Tibial nerve (tissue), 4 donors: Measurements from ENCODE around the gene BMX. TPM values are rescaled to one million over a fixed set of nuclear protein-coding genes. Genes with fewer than 3 reads are reported as not detected.

Experiments
- DNase-seq, 2 donors: peaks; one replicate each; pipeline ENCODE4 v3.0.0-alpha.2; 2019; ENCODE audit warnings: low spot score in 2 of 2
- H3K27ac ChIP-seq, 4 donors: fragments of 200-600 bp; sonication (generic) in 3 of 4; one replicate each; pipeline ENCODE4 v1.5.1; 2017 to 2019; ENCODE audit warnings: mild to moderate bottlenecking in 1 of 4
- H3K27me3 ChIP-seq, 2 donors: fragments of 200-600 bp; sonication (generic) in 1 of 2; one replicate each; pipeline versions ENCODE4 v1.5.1 to v1.6.0; 2017 to 2019
- H3K36me3 ChIP-seq, 3 donors: fragments of 200-600 bp; sonication (generic); one replicate each; pipeline ENCODE4 v1.5.1; 2018 to 2019
- H3K4me1 ChIP-seq, 4 donors: fragments of 200-600 bp; sonication (generic) in 3 of 4; one replicate each; pipeline ENCODE4 v1.5.1; 2017 to 2019
- H3K4me3 ChIP-seq, 4 donors: fragments of 200-600 bp; sonication (generic) in 3 of 4; one replicate each; pipeline ENCODE4 v1.5.1; 2017 to 2019; ENCODE audit warnings: mild to moderate bottlenecking in 1 of 4, moderate library complexity in 1 of 4
- H3K9me3 ChIP-seq, 4 donors: fragments of 200-600 bp; sonication (generic) in 3 of 4; one replicate each; pipeline ENCODE4 v1.5.1; 2017 to 2019
- EP300 ChIP-seq, 2 donors: sonication (generic); formaldehyde crosslinking; IDR thresholded peaks; one replicate each; pipeline ENCODE4 v1.6.1; 2017; ENCODE audit warnings: antibody characterized with exemption in 2 of 2, mild to moderate bottlenecking in 1 of 2
- POLR2A ChIP-seq, 2 donors: fragments of 450-650 bp; IDR thresholded peaks; one replicate each; pipeline ENCODE4 v1.6.1; 2017; ENCODE audit warnings: antibody characterized with exemption in 2 of 2, mild to moderate bottlenecking in 2 of 2, moderate library complexity in 2 of 2
- WGBS, 2 donors: methylation state at CpG; one replicate each; pipeline ENCODE4 v1.1.5; 2018; 5-methylcytosine and 5-hydroxymethylcytosine counted together
- total RNA-seq, 4 donors: library from RNA; depleted of rRNA; stranded (reverse); fragments of >200 nt; gene quantifications; one replicate each; pipeline ENCODE4 v1.1.0, GENCODE V29; 2016
- TF ChIP-seq, protein P1 (sequence below), 5 experiments: fragments of 200-600 bp in 3 of 5; fragments of 450-650 bp in 2 of 5; sonication (generic) in 3 of 5; IDR thresholded peaks; one replicate each; pipeline ENCODE4 v1.5.1; 2016 to 2019; ENCODE audit warnings: antibody characterized with exemption in 5 of 5, mild to moderate bottlenecking in 3 of 5, moderate library complexity in 2 of 5

Gene BMX
- total RNA-seq, 4 donors from 2014 or later = 1.8 to 5.9 (median 3.4) TPM

DNA sequence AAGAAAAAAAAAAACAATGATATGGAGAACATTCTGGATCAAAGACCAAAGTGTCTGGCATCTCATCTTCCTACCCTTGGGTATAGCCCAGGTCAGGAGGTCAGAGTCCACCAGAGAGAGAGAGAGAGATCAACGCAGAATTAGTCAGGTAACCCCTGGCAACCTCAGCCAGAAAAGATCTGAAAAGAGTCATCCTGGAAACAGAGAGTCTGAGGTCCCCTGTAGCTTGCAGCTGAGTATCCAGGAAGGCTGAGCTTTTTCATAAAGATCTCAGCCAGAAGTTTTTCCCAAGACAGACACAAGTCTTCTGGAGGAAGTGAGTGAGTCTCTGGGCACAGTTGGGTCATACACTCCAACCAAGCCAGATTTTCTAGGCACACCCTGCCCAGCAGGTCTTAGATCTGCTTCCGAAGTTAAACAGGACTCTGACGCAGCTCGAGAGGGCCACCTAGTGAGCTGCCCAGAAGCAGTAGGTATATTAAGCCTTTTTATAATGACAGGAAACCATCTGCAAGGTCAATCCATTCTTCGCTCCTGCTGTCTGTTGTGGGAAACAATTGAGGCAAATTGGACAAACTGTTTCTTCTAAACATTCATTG lies 64.5 kb downstream of the BMX start:
- H3K27ac ChIP-seq = no peak overlapping the region
- no peaks in the 10 kb centered on the region for H3K9me3 ChIP-seq
- no peaks in the 10 kb centered on the region for H3K36me3 ChIP-seq
- DNase-seq = peak; percentile 18 to 38
- TF ChIP-seq EP300 (IDR thresholded peaks at IDR 0.05) = no peak
- TF ChIP-seq, protein P1, sequence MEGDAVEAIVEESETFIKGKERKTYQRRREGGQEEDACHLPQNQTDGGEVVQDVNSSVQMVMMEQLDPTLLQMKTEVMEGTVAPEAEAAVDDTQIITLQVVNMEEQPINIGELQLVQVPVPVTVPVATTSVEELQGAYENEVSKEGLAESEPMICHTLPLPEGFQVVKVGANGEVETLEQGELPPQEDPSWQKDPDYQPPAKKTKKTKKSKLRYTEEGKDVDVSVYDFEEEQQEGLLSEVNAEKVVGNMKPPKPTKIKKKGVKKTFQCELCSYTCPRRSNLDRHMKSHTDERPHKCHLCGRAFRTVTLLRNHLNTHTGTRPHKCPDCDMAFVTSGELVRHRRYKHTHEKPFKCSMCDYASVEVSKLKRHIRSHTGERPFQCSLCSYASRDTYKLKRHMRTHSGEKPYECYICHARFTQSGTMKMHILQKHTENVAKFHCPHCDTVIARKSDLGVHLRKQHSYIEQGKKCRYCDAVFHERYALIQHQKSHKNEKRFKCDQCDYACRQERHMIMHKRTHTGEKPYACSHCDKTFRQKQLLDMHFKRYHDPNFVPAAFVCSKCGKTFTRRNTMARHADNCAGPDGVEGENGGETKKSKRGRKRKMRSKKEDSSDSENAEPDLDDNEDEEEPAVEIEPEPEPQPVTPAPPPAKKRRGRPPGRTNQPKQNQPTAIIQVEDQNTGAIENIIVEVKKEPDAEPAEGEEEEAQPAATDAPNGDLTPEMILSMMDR (IDR thresholded peaks at IDR 0.05) = peak in 4 of 5 experiments; percentile 21 to 52 (median 30)
- no peak overlapping the region for H3K4me3 ChIP-seq
- peaks cover 0 to 7% of the 10 kb centered on the region in 2 donors for H3K27me3 ChIP-seq
- WGBS, 2 donors = 15 to 17% methylated on average over 5 of the region's 5 CpGs
- no peaks in the 10 kb centered on the region for H3K4me1 ChIP-seq

DNA sequence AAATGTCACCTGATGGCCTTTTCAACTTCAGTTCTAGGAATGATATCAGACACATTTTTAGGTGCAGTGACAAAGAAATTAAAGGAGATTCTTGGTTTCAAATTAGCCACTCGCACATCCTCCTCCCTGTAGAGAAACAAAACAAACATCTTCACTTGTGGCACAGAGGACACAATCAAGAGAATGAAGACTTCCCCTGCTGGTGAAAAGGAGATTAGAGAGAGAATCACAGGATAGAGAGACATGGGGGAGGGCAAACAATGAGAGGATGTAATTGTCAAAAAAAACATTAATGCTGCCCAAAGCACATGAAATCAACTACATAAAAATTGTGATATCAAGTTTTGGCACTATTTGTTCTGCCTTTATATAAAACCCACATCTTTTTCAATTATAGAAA lies 65.6 kb downstream of the BMX start:
- no peak for TF ChIP-seq EP300 (IDR thresholded peaks at IDR 0.05)
- no peak for TF ChIP-seq POLR2A (IDR thresholded peaks at IDR 0.05)
- TF ChIP-seq, protein P1 (IDR thresholded peaks at IDR 0.05) = no peak
- 48 to 50% methylated on average over 1 of the region's 1 CpG for WGBS, 2 donors
- Histone ChIP-seq H3K27ac (no peak overlapping the region), H3K9me3 (no peaks in the 10 kb centered on the region), H3K27me3 (peaks cover 0 to 16% of the 10 kb centered on the region in 2 donors), H3K4me3 (no peak overlapping the region), H3K36me3 (no peaks in the 10 kb centered on the region), H3K4me1 (no peaks in the 10 kb centered on the region)
- no peak for DNase-seq

DNA sequence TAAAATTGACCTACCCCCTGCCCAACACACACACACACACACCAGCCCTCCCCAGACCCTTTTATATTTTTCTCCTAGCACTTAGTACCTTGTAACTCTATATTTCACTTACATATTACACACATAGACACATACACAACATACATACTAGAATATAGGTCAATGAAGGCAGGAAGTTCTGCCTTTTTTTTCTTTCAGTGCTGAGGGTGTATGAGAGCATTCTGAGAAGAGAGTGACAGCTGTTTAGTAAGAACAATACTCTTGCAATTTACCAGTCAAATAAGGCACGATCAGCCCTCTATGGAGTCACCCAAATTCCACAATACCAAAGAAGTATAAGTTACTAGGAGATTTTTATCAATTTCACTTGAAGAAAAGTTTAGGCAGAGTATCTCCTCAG lies 66.7 kb downstream of the BMX start:
- Histone ChIP-seq H3K27ac (no peak overlapping the region), H3K4me3 (no peak overlapping the region), H3K9me3 (no peaks in the 10 kb centered on the region), H3K4me1 (no peaks in the 10 kb centered on the region), H3K36me3 (no peaks in the 10 kb centered on the region), H3K27me3 (peaks cover 0 to 16% of the 10 kb centered on the region in 2 donors)
- 41 to 55% methylated on average over 1 of the region's 1 CpG for WGBS, 2 donors
- TF ChIP-seq EP300 (IDR thresholded peaks at IDR 0.05) (no peak), POLR2A (IDR thresholded peaks at IDR 0.05) (no peak)
- TF ChIP-seq, protein P1 (IDR thresholded peaks at IDR 0.05) = no peak
- no peak for DNase-seq

DNA sequence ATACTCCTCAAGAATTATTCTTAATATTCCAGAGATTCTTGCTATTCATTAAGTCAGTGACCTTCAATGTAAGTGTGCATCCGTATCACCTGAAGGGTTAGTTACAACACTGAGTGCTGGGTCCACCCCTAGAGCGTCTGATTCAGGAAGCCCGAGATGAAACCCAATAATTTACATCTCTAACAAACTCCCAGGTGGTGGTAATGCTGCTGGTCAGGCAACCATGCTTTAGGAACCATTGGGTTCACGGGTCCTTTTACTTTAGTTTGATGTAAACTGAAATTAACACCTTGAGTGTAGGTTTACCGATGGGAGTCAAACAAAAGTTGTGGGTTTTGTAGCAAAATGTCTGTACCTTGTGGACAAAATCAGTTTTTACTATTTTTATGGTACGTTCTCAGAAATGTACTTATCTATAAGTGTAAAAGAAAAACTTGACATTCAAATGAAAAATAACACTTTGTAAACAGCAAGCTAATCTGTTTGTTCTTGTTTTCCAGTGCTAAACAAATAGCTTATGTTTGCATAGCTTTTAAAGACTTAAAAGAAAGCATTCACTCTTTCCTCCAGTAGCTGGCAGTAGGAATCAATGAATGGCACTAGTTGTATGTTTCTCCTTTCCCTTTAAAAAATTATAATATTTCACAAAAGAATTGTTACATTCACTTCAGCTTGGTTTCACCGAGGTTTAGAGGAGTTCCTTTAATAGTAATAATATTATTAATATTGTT lies 67.4 kb downstream of the BMX start:
- Histone ChIP-seq H3K36me3 (no peaks in the 10 kb centered on the region), H3K4me1 (no peaks in the 10 kb centered on the region), H3K27ac (no peak overlapping the region), H3K27me3 (peaks cover 0 to 16% of the 10 kb centered on the region in 2 donors), H3K4me3 (no peak overlapping the region), H3K9me3 (no peaks in the 10 kb centered on the region)
- 46 to 49% methylated on average over 7 of the region's 7 CpGs for WGBS, 2 donors
- TF ChIP-seq EP300 (IDR thresholded peaks at IDR 0.05) (no peak), POLR2A (IDR thresholded peaks at IDR 0.05) (no peak)
- TF ChIP-seq, protein P1 (IDR thresholded peaks at IDR 0.05) = no peak
- no peak for DNase-seq

DNA sequence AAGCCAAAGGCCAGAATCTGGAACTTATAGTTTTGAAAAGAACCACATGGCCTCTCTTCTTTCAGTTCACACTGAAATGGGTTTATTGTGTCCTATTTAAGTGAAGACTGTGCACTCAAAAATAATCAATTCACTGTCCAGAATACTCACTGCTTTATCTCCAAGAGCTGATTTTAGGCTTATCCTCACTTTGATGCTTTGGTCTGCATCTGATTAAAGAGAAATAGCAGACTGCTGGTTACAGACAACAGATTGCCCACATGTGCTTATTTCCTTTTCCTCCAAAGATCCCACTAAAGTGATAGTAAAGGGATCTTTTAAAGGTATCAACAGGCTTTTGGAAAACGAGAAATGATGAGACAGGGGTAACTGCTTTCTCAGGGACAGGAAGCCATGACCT lies 69.5 kb downstream of the BMX start:
- no peaks in the 10 kb centered on the region for H3K36me3 ChIP-seq
- 19 to 27% methylated on average over 1 of the region's 1 CpG for WGBS, 2 donors
- H3K27ac ChIP-seq = no peak overlapping the region
- H3K4me3 ChIP-seq = no peak overlapping the region
- no peak for DNase-seq
- H3K4me1 ChIP-seq = no peaks in the 10 kb centered on the region
- H3K27me3 ChIP-seq = peaks cover 0 to 20% of the 10 kb centered on the region in 2 donors
- no peaks in the 10 kb centered on the region for H3K9me3 ChIP-seq
- no peak for TF ChIP-seq POLR2A (IDR thresholded peaks at IDR 0.05)
- TF ChIP-seq, protein P1 (IDR thresholded peaks at IDR 0.05) = no peak
- no peak for TF ChIP-seq EP300 (IDR thresholded peaks at IDR 0.05)
